ENCODE measurements around the gene DUS1L.

GRCh38 chr17:82097919-82098168, 32.2 kb upstream of the DUS1L start:
- TF ChIP-seq CTCF (IDR thresholded peaks at IDR 0.05) (no peak), SIN3A (IDR thresholded peaks at IDR 0.05; ENCODE audit: borderline replicate concordance, low read depth, low read length) (no peak), GABPA (IDR thresholded peaks at IDR 0.05; ENCODE audit: low read depth) (no peak), RAD21 (IDR thresholded peaks at IDR 0.05; ENCODE audit: low read length) (no peak), FOXJ3 (CRISPR knock-in tag; IDR thresholded peaks at IDR 0.05) (no peak)
